NCI-H748 (cell line): Measurements from ENCODE around the gene ZNF24.

ENCODE experiments used
- DNase-seq: peaks from one replicate; lab custom pipeline; 2025; ENCODE audit not compliant: unreplicated experiment; lab: John Stamatoyannopoulos, UW

Gene ZNF24

GRCh38 chr18:35343936-35344735 is at the start of gene ZNF24:
ZNF24 (minus strand) TSS chr18:35344420; CDS start chr18:35340650, 3,770 bp downstream.
- peak; percentile 98 for DNase-seq

GRCh38 chr18:35393716-35394115 is 49.5 kb upstream of the ZNF24 start:
- no peak for DNase-seq

- DNase-seq, result no peak
These were observed 48.2 kb upstream of the ZNF24 start for GRCh38 chr18:35392375-35392774.

- DNase-seq, result no peak
These were observed 46.9 kb upstream of the ZNF24 start for GRCh38 chr18:35390951-35391700.

GRCh38 chr18:35389095-35389618 is 44.9 kb upstream of the ZNF24 start:
- peak; percentile 57 for DNase-seq

- DNase-seq, result peak; percentile 69
These were observed 42.9 kb upstream of the ZNF24 start for GRCh38 chr18:35387152-35387571.

GRCh38 chr18:35386600-35387100 is 42.4 kb upstream of the ZNF24 start:
- DNase-seq, result peak; percentile 90

- DNase-seq, result no peak
These were observed 38.9 kb upstream of the ZNF24 start for GRCh38 chr18:35383136-35383535.

GRCh38 chr18:35379421-35379820 is 35.2 kb upstream of the ZNF24 start:
- no peak for DNase-seq

- no peak for DNase-seq
These were observed 34.3 kb upstream of the ZNF24 start for GRCh38 chr18:35378574-35378896.

- no peak for DNase-seq
These were observed 33.8 kb upstream of the ZNF24 start for GRCh38 chr18:35377875-35378573.

- peak; percentile 87 for DNase-seq
These were observed 32.8 kb upstream of the ZNF24 start, which contains the start of gene ZNF396 for GRCh38 chr18:35376742-35377695. ZNF396 (minus strand) TSS chr18:35377337; CDS start chr18:35374292, 3,045 bp downstream.

GRCh38 chr18:35376393-35376741 is 32.1 kb upstream of the ZNF24 start:
- DNase-seq, result peak; percentile 65

- DNase-seq, result no peak
These were observed 30.5 kb upstream of the ZNF24 start for GRCh38 chr18:35374708-35375107.

- DNase-seq, result no peak
These were observed 27.4 kb upstream of the ZNF24 start for GRCh38 chr18:35371412-35372195.

GRCh38 chr18:35369126-35369525 is 24.9 kb upstream of the ZNF24 start:
- DNase-seq, result no peak

GRCh38 chr18:35368595-35368994 is 24.4 kb upstream of the ZNF24 start:
- no peak for DNase-seq

- DNase-seq, result no peak
These were observed 18.3 kb upstream of the ZNF24 start for GRCh38 chr18:35362531-35362930.

GRCh38 chr18:35361570-35362321 is 17.5 kb upstream of the ZNF24 start:
- DNase-seq, result no peak
